Measurements from ENCODE around the gene MAN1B1. TPM values are rescaled to one million over a fixed set of nuclear protein-coding genes. Genes with fewer than 3 reads are reported as not detected.

MAN1B1 gene
- total and polyA plus RNA-seq, 2 donors (not counting 3 experiments of a cell fraction or from before 2014, with no cell fraction given): 75.3 to 83.3 TPM

- Histone ChIP-seq H3K9me1 (replicated peaks; ENCODE audit: control insufficient read depth, extremely low read depth, insufficient read depth, low read length) (no peaks in the 10 kb centered on the region), H3K27me3 (ENCODE audit: control insufficient read depth in 2 of 2, insufficient read depth in 2 of 2, low read length in 2 of 2) (no peaks in the 10 kb centered on the region), H3K36me3 (ENCODE audit: control insufficient read depth in 2 of 2, extremely low read depth in 1 of 2, insufficient read depth in 2 of 2, low read length in 2 of 2) (peaks cover 0 to 7% of the 10 kb centered on the region in 2 experiments), H3K9ac (replicated peaks; ENCODE audit: extremely low read depth, insufficient read depth, low read length) (no peak overlapping the region), H3K4me3 (replicated peaks in 1 of 3; ENCODE audit: insufficient read depth in 1 of 3, low read depth in 1 of 3, low read length in 3 of 3) (no peak overlapping the region), H3K27ac (ENCODE audit: insufficient read depth, low read depth, low read length) (no peak overlapping the region), H3K4me1 (ENCODE audit: control insufficient read depth, extremely low read depth, insufficient read depth, low read length) (peaks cover 4% of the 10 kb centered on the region), H2AFZ (ENCODE audit: low read depth, low read length) (no peak overlapping the region), H3K4me2 (ENCODE audit: insufficient read depth, low read length) (no peak overlapping the region), H3K79me2 (ENCODE audit: control insufficient read depth, insufficient read depth, low read length) (no peaks in the 10 kb centered on the region), H4K20me1 (replicated peaks; ENCODE audit: control insufficient read depth, extremely low read depth, insufficient read depth, low read length) (no peaks in the 10 kb centered on the region), H3K9me3 (replicated peaks; ENCODE audit: control insufficient read depth, insufficient read depth, low read length) (no peaks in the 10 kb centered on the region)
- TF ChIP-seq POLR2AphosphoS5 (IDR thresholded peaks at IDR 0.05; ENCODE audit: insufficient read depth, low read depth, low read length) (no peak), POLR2A (IDR thresholded peaks at IDR 0.05; ENCODE audit: low read depth, low read length) (no peak), EZH2 (IDR thresholded peaks at IDR 0.05; ENCODE audit: borderline replicate concordance, low read depth, low read length, severe bottlenecking) (no peak), JUN (IDR thresholded peaks at IDR 0.05; ENCODE audit: borderline replicate concordance, insufficient read depth, insufficient read length, low read depth) (no peak), GATA2 (IDR thresholded peaks at IDR 0.05; ENCODE audit: insufficient read depth, insufficient read length, low read depth, low read length) (no peak), MAX (IDR thresholded peaks at IDR 0.05; ENCODE audit: insufficient read depth, insufficient read length) (no peak), MYC (IDR thresholded peaks at IDR 0.05; ENCODE audit: low read depth, low read length) (no peak), FOS (IDR thresholded peaks at IDR 0.05; ENCODE audit: borderline replicate concordance, insufficient read depth, low read length) (no peak), CTCF (IDR thresholded peaks at IDR 0.05; ENCODE audit: extremely low read depth in 1 of 2, insufficient read depth in 1 of 2, low read depth in 1 of 2, low read length in 2 of 2) (no peak)
- no TSS peak for BruUV-seq (replicated peaks)
- POLR2A ChIA-PET: interaction anchor here (0.8 to 1.3 kb wide), 3 partner anchors 14 to 125 kb away, joined by 3 to 4 read pairs (median 3); partner anchors contain the start of gene TUBB4B
- FAIRE-seq: no peak
- intact Hi-C loops (cut with micrococcal nuclease): loop anchor here (2.0 to 5.0 kb wide), 2 partner anchors 29 to 62 kb away; partner anchors contain the start of gene MAN1B1
- dilution Hi-C loops (cut with MboI; ENCODE audit: extremely low pct_ligation_motif_present, low sequenced_read_pairs): no loop called here
- no peak for DNase-seq (ENCODE audit: low read depth, low spot score)
- CTCF ChIA-PET: interaction anchor here (1.3 to 5.4 kb wide), 4 partner anchors 14 to 121 kb away, joined by 3 to 42 read pairs (median 16); partner anchors contain the start of gene RNF224
Observed at GRCh38 chr9:137115394-137116026, 28.7 kb downstream of the MAN1B1 start.

All from endothelial cell of umbilical vein (primary cell).